ENCODE results near the gene SCAANT1.

SCAANT1 gene

DNA sequence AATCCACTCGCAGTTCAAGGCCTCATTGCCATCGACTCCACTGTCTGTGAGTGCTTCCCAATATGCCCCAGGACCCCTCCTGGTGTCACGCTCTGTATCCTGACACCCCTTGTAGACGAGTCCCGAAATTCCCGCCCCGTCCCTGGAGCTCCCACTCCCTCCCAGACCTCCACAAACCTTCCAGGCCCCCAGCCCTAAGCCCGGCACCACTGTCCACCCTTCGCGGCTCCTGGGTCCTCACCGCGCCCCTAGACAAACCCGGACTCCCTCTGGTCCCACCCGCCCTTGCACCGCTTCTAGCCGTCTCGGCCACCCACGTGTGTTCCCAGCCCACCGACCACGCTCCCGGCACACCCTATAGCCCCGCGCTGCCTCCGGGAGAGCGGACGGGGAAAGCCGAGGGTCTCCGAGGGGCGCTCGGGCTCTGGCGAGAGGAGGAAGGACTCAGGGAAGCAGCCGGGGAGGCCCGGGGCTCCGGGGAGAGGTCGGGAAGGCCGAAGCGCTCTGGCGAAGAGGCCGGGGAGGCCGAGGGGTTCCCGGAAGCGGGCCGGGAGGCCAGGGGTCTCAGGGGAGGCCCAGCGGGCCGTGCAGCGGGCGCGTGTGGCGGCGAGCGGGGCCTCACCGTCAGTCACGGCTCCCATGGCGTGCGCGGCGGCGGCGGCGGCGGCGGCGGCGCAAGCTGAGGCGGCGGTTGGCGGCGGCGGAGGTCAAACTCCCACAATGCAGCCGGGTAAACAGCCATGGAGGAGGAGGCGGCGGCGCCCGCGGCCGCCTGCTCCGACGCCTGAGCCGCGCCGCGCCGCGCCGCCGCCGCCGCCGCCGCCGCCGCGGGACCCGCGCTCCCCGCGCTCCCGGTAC, 48.8 kb downstream of the SCAANT1 start, which contains the start of the genes ATXN7 and THOC7:
ATXN7 (plus strand) TSS at position 718 of the 858 bp plus-strand sequence. CDS start 48,732 bp downstream, outside the sequence.
THOC7 (minus strand) TSS at position 656 of the 858 bp plus-strand sequence; CDS start at position 641, 15 bp downstream.
- DNase-seq (ENCODE audit: low spot score) = peak; percentile 78

DNA sequence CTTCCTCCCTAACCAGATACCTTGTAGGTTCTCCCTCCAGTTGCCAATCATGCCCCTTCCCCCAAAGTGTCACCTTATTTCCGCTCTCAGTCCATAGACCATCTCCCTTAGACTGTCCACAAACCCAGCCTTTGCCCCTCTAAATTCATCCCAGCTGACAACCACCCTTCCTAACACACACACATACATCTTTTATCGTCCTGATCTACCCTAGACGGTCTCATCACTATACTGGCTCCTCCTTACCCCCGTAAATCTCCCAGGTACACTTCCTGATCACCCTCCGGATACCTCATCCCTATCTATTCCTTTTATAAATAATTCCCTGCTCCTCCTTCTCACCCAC, 49.4 kb downstream of the SCAANT1 start:
- no peak for DNase-seq (ENCODE audit: low spot score)
